ENCODE results near the gene LRRC1.
"Not testable (repeated sequence)": the region's sequence is repeated elsewhere in the genome, so short reads cannot be mapped to it uniquely, and the experiment has no call there.

DNA sequence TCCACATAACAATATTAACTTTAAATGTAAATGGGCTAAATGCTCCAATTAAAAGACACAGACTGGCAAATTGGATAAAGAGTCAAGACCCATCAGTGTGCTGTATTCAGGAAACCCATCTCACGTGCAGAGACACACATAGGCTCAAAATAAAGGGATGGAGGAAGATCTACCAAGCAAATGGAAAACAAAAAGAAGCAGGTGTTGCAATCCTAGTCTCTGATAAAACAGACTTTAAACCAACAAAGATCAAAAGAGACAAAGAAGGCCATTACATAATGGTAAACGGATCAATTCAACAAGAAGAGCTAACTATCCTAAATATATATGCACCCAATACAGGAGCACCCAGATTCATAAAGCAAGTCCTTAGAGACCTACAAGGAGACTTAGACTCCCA, 18.7 kb upstream of the LRRC1 start:
- TF ChIP-seq, protein P1, sequence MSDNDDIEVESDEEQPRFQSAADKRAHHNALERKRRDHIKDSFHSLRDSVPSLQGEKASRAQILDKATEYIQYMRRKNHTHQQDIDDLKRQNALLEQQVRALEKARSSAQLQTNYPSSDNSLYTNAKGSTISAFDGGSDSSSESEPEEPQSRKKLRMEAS (IDR thresholded peaks at IDR 0.05), result not testable (repeated sequence)
- TF ChIP-seq, protein P2, sequence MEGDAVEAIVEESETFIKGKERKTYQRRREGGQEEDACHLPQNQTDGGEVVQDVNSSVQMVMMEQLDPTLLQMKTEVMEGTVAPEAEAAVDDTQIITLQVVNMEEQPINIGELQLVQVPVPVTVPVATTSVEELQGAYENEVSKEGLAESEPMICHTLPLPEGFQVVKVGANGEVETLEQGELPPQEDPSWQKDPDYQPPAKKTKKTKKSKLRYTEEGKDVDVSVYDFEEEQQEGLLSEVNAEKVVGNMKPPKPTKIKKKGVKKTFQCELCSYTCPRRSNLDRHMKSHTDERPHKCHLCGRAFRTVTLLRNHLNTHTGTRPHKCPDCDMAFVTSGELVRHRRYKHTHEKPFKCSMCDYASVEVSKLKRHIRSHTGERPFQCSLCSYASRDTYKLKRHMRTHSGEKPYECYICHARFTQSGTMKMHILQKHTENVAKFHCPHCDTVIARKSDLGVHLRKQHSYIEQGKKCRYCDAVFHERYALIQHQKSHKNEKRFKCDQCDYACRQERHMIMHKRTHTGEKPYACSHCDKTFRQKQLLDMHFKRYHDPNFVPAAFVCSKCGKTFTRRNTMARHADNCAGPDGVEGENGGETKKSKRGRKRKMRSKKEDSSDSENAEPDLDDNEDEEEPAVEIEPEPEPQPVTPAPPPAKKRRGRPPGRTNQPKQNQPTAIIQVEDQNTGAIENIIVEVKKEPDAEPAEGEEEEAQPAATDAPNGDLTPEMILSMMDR (IDR thresholded peaks at IDR 0.05; ENCODE audit: low read depth, low read length, missing input control), result not testable (repeated sequence)
- not testable (repeated sequence) for TF ChIP-seq JUND (IDR thresholded peaks at IDR 0.05); GABPA (IDR thresholded peaks at IDR 0.05 in 1 of 2, conservative IDR thresholded peaks at IDR 0.05 in 1 of 2); EGR1 (IDR thresholded peaks at IDR 0.05; ENCODE audit: low read depth in 2 of 2)

Measured in liver (tissue), 3 donors.